Measurements from ENCODE around the gene GPR173. TPM values are rescaled to one million over a fixed set of nuclear protein-coding genes. Genes with fewer than 3 reads are reported as not detected.
A peak's percentile ranks its signal among the peaks of the same experiment; 100 is the strongest.

The GPR173 gene
- polyA plus RNA-seq, 4 donors, result 10.5 to 30.3 (median 21.3) TPM

- no peak for DNase-seq (ENCODE audit: low read depth in 4 of 4, low spot score in 2 of 4)
Measured at GRCh38 chrX:53065104-53065503, 16.5 kb downstream of the GPR173 start.

- no peak for DNase-seq (ENCODE audit: low read depth in 4 of 4, low spot score in 2 of 4)
Measured at GRCh38 chrX:53071064-53071463, 22.5 kb downstream of the GPR173 start.

- peak in 1 of 4 donors; percentile 68 for DNase-seq (ENCODE audit: low read depth in 4 of 4, low spot score in 2 of 4)
Measured at GRCh38 chrX:53071604-53072417, 23.2 kb downstream of the GPR173 start.

GRCh38 chrX:53072418-53073114 lies 24.0 kb downstream of the GPR173 start:
- DNase-seq (ENCODE audit: low read depth in 4 of 4, low spot score in 2 of 4), result no peak

- DNase-seq (ENCODE audit: low read depth in 4 of 4, low spot score in 2 of 4), result no peak
Measured at GRCh38 chrX:53073115-53073586, 24.6 kb downstream of the GPR173 start.

- DNase-seq (ENCODE audit: low read depth in 4 of 4, low spot score in 2 of 4), result no peak
Measured at GRCh38 chrX:53075011-53075410, 26.4 kb downstream of the GPR173 start.

- no peak for DNase-seq (ENCODE audit: low read depth in 4 of 4, low spot score in 2 of 4)
Measured at GRCh38 chrX:53076671-53077070, 28.1 kb downstream of the GPR173 start.

- DNase-seq (ENCODE audit: low read depth in 4 of 4, low spot score in 2 of 4), result no peak
Measured at GRCh38 chrX:53077207-53078197, 28.9 kb downstream of the GPR173 start.

GRCh38 chrX:53078943-53079342 lies 30.4 kb downstream of the GPR173 start:
- no peak for DNase-seq (ENCODE audit: low read depth in 4 of 4, low spot score in 2 of 4)

GRCh38 chrX:53080628-53081580 lies 32.3 kb downstream of the GPR173 start:
- no peak for DNase-seq (ENCODE audit: low read depth in 4 of 4, low spot score in 2 of 4)

GRCh38 chrX:53081925-53082772 lies 33.6 kb downstream of the GPR173 start, which contains the start of gene TSPYL2:
TSPYL2 (plus strand) TSS chrX:53082367; CDS start chrX:53082499, 132 bp downstream.
- DNase-seq (ENCODE audit: low read depth in 4 of 4, low spot score in 2 of 4), result peak in 3 of 4 donors; percentile 71 to 88 (median 82)

- DNase-seq (ENCODE audit: low read depth in 4 of 4, low spot score in 2 of 4), result no peak
Measured at GRCh38 chrX:53082773-53083616, 34.4 kb downstream of the GPR173 start.

GRCh38 chrX:53084043-53084570 lies 35.5 kb downstream of the GPR173 start:
- DNase-seq (ENCODE audit: low read depth in 4 of 4, low spot score in 2 of 4), result no peak

GRCh38 chrX:53084863-53085262 lies 36.3 kb downstream of the GPR173 start:
- no peak for DNase-seq (ENCODE audit: low read depth in 4 of 4, low spot score in 2 of 4)

GRCh38 chrX:53085661-53086229 lies 37.2 kb downstream of the GPR173 start:
- DNase-seq (ENCODE audit: low read depth in 4 of 4, low spot score in 2 of 4), result no peak

- no peak for DNase-seq (ENCODE audit: low read depth in 4 of 4, low spot score in 2 of 4)
Measured at GRCh38 chrX:53086464-53086863, 37.9 kb downstream of the GPR173 start.

GRCh38 chrX:53087388-53087831 lies 38.8 kb downstream of the GPR173 start:
- DNase-seq (ENCODE audit: low read depth in 4 of 4, low spot score in 2 of 4), result no peak
